Measurements from ENCODE around the gene SFMBT1. TPM values are rescaled to one million over a fixed set of nuclear protein-coding genes. Genes with fewer than 3 reads are reported as not detected.

Gene SFMBT1
- total RNA-seq, 1 experiment from 2014 or later = 22.2 TPM

- Histone ChIP-seq H3K4me3 (ENCODE audit: insufficient read depth, low read depth, low read length) (no peak overlapping the region), H3K36me3 (replicated peaks; ENCODE audit: control insufficient read depth, insufficient read depth, low read length) (no peaks in the 10 kb centered on the region), H3K27me3 (ENCODE audit: control insufficient read depth, insufficient read depth, low read length) (no peaks in the 10 kb centered on the region)
- DNase-seq = no peak
These were observed 39.9 kb downstream of the SFMBT1 start for GRCh38 chr3:53005854-53006513.

GRCh38 chr3:53005338-53005737 is 40.5 kb downstream of the SFMBT1 start:
- DNase-seq = no peak
- Histone ChIP-seq H3K4me3 (ENCODE audit: insufficient read depth, low read depth, low read length) (no peak overlapping the region), H3K27me3 (ENCODE audit: control insufficient read depth, insufficient read depth, low read length) (no peaks in the 10 kb centered on the region), H3K36me3 (replicated peaks; ENCODE audit: control insufficient read depth, insufficient read depth, low read length) (no peaks in the 10 kb centered on the region)

GRCh38 chr3:53003320-53003719 is 42.6 kb downstream of the SFMBT1 start:
- H3K36me3 ChIP-seq (replicated peaks; ENCODE audit: control insufficient read depth, insufficient read depth, low read length) = no peaks in the 10 kb centered on the region
- no peak for DNase-seq
- no peaks in the 10 kb centered on the region for H3K27me3 ChIP-seq (ENCODE audit: control insufficient read depth, insufficient read depth, low read length)
- H3K4me3 ChIP-seq (ENCODE audit: insufficient read depth, low read depth, low read length) = no peak overlapping the region

GRCh38 chr3:52998771-52999513 is 46.9 kb downstream of the SFMBT1 start:
- DNase-seq = peak; percentile 38

GRCh38 chr3:52990637-52991036 is 55.2 kb downstream of the SFMBT1 start:
- H3K4me3 ChIP-seq (ENCODE audit: insufficient read depth, low read depth, low read length) = no peak overlapping the region
- no peaks in the 10 kb centered on the region for H3K27me3 ChIP-seq (ENCODE audit: control insufficient read depth, insufficient read depth, low read length)
- no peak for DNase-seq
- no peaks in the 10 kb centered on the region for H3K36me3 ChIP-seq (replicated peaks; ENCODE audit: control insufficient read depth, insufficient read depth, low read length)

More at GRCh38 chr3:52998771-52999513, 46.9 kb downstream of the SFMBT1 start:
- Histone ChIP-seq H3K36me3 (replicated peaks; ENCODE audit: control insufficient read depth, insufficient read depth, low read length) (no peaks in the 10 kb centered on the region), H3K27me3 (ENCODE audit: control insufficient read depth, insufficient read depth, low read length) (no peaks in the 10 kb centered on the region), H3K4me3 (ENCODE audit: insufficient read depth, low read depth, low read length) (no peak overlapping the region)

GRCh38 chr3:52986938-52987337 is 58.9 kb downstream of the SFMBT1 start:
- no peaks in the 10 kb centered on the region for H3K27me3 ChIP-seq (ENCODE audit: control insufficient read depth, insufficient read depth, low read length)
- H3K4me3 ChIP-seq (ENCODE audit: insufficient read depth, low read depth, low read length) = no peak overlapping the region
- no peaks in the 10 kb centered on the region for H3K36me3 ChIP-seq (replicated peaks; ENCODE audit: control insufficient read depth, insufficient read depth, low read length)
- no peak for DNase-seq

GRCh38 chr3:52986049-52986448 is 59.8 kb downstream of the SFMBT1 start:
- no peak for DNase-seq
- no peak overlapping the region for H3K4me3 ChIP-seq (ENCODE audit: insufficient read depth, low read depth, low read length)
- H3K27me3 ChIP-seq (ENCODE audit: control insufficient read depth, insufficient read depth, low read length) = no peaks in the 10 kb centered on the region
- H3K36me3 ChIP-seq (replicated peaks; ENCODE audit: control insufficient read depth, insufficient read depth, low read length) = no peaks in the 10 kb centered on the region

- no peak for DNase-seq
- H3K27me3 ChIP-seq (ENCODE audit: control insufficient read depth, insufficient read depth, low read length) = no peaks in the 10 kb centered on the region
- H3K36me3 ChIP-seq (replicated peaks; ENCODE audit: control insufficient read depth, insufficient read depth, low read length) = no peaks in the 10 kb centered on the region
- no peak overlapping the region for H3K4me3 ChIP-seq (ENCODE audit: insufficient read depth, low read depth, low read length)
These were observed 62.0 kb downstream of the SFMBT1 start for GRCh38 chr3:52983828-52984227.

- Histone ChIP-seq H3K4me3 (ENCODE audit: insufficient read depth, low read depth, low read length) (no peak overlapping the region), H3K27me3 (ENCODE audit: control insufficient read depth, insufficient read depth, low read length) (no peaks in the 10 kb centered on the region), H3K36me3 (replicated peaks; ENCODE audit: control insufficient read depth, insufficient read depth, low read length) (no peaks in the 10 kb centered on the region)
- no peak for DNase-seq
These were observed 62.5 kb downstream of the SFMBT1 start for GRCh38 chr3:52983336-52983807.

- H3K4me3 ChIP-seq (ENCODE audit: insufficient read depth, low read depth, low read length) = no peak overlapping the region
- no peak for DNase-seq
- no peaks in the 10 kb centered on the region for H3K36me3 ChIP-seq (replicated peaks; ENCODE audit: control insufficient read depth, insufficient read depth, low read length)
- no peaks in the 10 kb centered on the region for H3K27me3 ChIP-seq (ENCODE audit: control insufficient read depth, insufficient read depth, low read length)
These were observed 63.0 kb downstream of the SFMBT1 start for GRCh38 chr3:52982839-52983238.

GRCh38 chr3:52979190-52979983 is 66.5 kb downstream of the SFMBT1 start:
- Histone ChIP-seq H3K4me3 (ENCODE audit: insufficient read depth, low read depth, low read length) (no peak overlapping the region), H3K27me3 (ENCODE audit: control insufficient read depth, insufficient read depth, low read length) (no peaks in the 10 kb centered on the region), H3K36me3 (replicated peaks; ENCODE audit: control insufficient read depth, insufficient read depth, low read length) (no peaks in the 10 kb centered on the region)
- DNase-seq = no peak

GRCh38 chr3:52978109-52978754 is 67.6 kb downstream of the SFMBT1 start:
- Histone ChIP-seq H3K4me3 (ENCODE audit: insufficient read depth, low read depth, low read length) (no peak overlapping the region), H3K27me3 (ENCODE audit: control insufficient read depth, insufficient read depth, low read length) (no peaks in the 10 kb centered on the region), H3K36me3 (replicated peaks; ENCODE audit: control insufficient read depth, insufficient read depth, low read length) (no peaks in the 10 kb centered on the region)
- DNase-seq = no peak

GRCh38 chr3:52973806-52974205 is 72.1 kb downstream of the SFMBT1 start:
- Histone ChIP-seq H3K36me3 (replicated peaks; ENCODE audit: control insufficient read depth, insufficient read depth, low read length) (no peaks in the 10 kb centered on the region), H3K27me3 (ENCODE audit: control insufficient read depth, insufficient read depth, low read length) (no peaks in the 10 kb centered on the region), H3K4me3 (ENCODE audit: insufficient read depth, low read depth, low read length) (no peak overlapping the region)
- no peak for DNase-seq

- no peaks in the 10 kb centered on the region for H3K36me3 ChIP-seq (replicated peaks; ENCODE audit: control insufficient read depth, insufficient read depth, low read length)
- no peak overlapping the region for H3K4me3 ChIP-seq (ENCODE audit: insufficient read depth, low read depth, low read length)
- no peaks in the 10 kb centered on the region for H3K27me3 ChIP-seq (ENCODE audit: control insufficient read depth, insufficient read depth, low read length)
- DNase-seq = no peak
These were observed 74.0 kb downstream of the SFMBT1 start for GRCh38 chr3:52971895-52972294.
